SIG-M5 treated with dmso at 0.1 percent for 504 hours (cell line): ENCODE data around the gene EPN2.

Experiments used
- DNase-seq: peaks from one replicate; lab custom pipeline; 2025; ENCODE audit not compliant: unreplicated experiment; lab: John Stamatoyannopoulos, UW

EPN2 gene

GRCh38 chr17:19238167-19238505 lies 970 bp downstream of the EPN2 start:
- DNase-seq, result no peak

- no peak for DNase-seq
Observed at GRCh38 chr17:19239544-19239943, 2.4 kb downstream of the EPN2 start.

- DNase-seq, result peak; percentile 16
Observed at GRCh38 chr17:19242323-19242722, 5.2 kb downstream of the EPN2 start.

GRCh38 chr17:19242926-19243325 lies 5.8 kb downstream of the EPN2 start:
- no peak for DNase-seq

GRCh38 chr17:19243838-19244237 lies 6.7 kb downstream of the EPN2 start:
- no peak for DNase-seq

GRCh38 chr17:19244357-19244756 lies 7.2 kb downstream of the EPN2 start:
- DNase-seq, result no peak

- no peak for DNase-seq
Observed at GRCh38 chr17:19244781-19245180, 7.6 kb downstream of the EPN2 start.

- DNase-seq, result no peak
Observed at GRCh38 chr17:19247473-19247872, 10.3 kb downstream of the EPN2 start.

- DNase-seq, result peak; percentile 19
Observed at GRCh38 chr17:19248151-19248927, 11.2 kb downstream of the EPN2 start.

- no peak for DNase-seq
Observed at GRCh38 chr17:19248928-19249574, 11.9 kb downstream of the EPN2 start.

GRCh38 chr17:19249681-19250080 lies 12.5 kb downstream of the EPN2 start:
- no peak for DNase-seq

- no peak for DNase-seq
Observed at GRCh38 chr17:19250421-19251173, 13.4 kb downstream of the EPN2 start.

- no peak for DNase-seq
Observed at GRCh38 chr17:19253112-19253511, 15.9 kb downstream of the EPN2 start.

GRCh38 chr17:19254651-19255050 lies 17.5 kb downstream of the EPN2 start:
- no peak for DNase-seq

- DNase-seq, result no peak
Observed at GRCh38 chr17:19255279-19255678, 18.1 kb downstream of the EPN2 start.

- no peak for DNase-seq
Observed at GRCh38 chr17:19258371-19258770, 21.2 kb downstream of the EPN2 start.

- peak; percentile 14 for DNase-seq
Observed at GRCh38 chr17:19260958-19261357, 23.8 kb downstream of the EPN2 start.

- no peak for DNase-seq
Observed at GRCh38 chr17:19261426-19261825, 24.3 kb downstream of the EPN2 start.

GRCh38 chr17:19262650-19263631 lies 25.8 kb downstream of the EPN2 start:
- peak; percentile 22 for DNase-seq

- no peak for DNase-seq
Observed at GRCh38 chr17:19263641-19264051, 26.5 kb downstream of the EPN2 start.

- DNase-seq, result no peak
Observed at GRCh38 chr17:19264268-19264667, 27.1 kb downstream of the EPN2 start.
